NCI-H2029 treated with DMSO at 0.1 percent for 48 hours (cell line): ENCODE results near the gene UFSP2.
A peak's percentile ranks its signal among the peaks of the same experiment; 100 is the strongest.

Source experiments
- DNase-seq: peaks from one replicate; lab custom pipeline; 2025; lab: John Stamatoyannopoulos, UW

UFSP2 gene

GRCh38 chr4:185425647-185426352, at the start of gene UFSP2:
Gene UFSP2 (minus strand): TSS chr4:185425964. CDS start chr4:185425868, 96 bp downstream.
- peak; percentile 46 for DNase-seq

- no peak for DNase-seq
Measured at GRCh38 chr4:185473247-185473646, 47.5 kb upstream of the UFSP2 start.

GRCh38 chr4:185472103-185472542, 46.4 kb upstream of the UFSP2 start:
- DNase-seq = no peak

GRCh38 chr4:185471235-185472102, 45.7 kb upstream of the UFSP2 start, which contains the start of gene CCDC110:
Gene CCDC110 (minus strand): TSS chr4:185471733. CDS start chr4:185471683, 50 bp downstream.
- DNase-seq = peak; percentile 32

GRCh38 chr4:185470501-185471195, 44.9 kb upstream of the UFSP2 start:
- peak; percentile 69 for DNase-seq

GRCh38 chr4:185469580-185470154, 43.9 kb upstream of the UFSP2 start:
- no peak for DNase-seq

GRCh38 chr4:185468999-185469398, 43.2 kb upstream of the UFSP2 start:
- DNase-seq = no peak

- no peak for DNase-seq
Measured at GRCh38 chr4:185467991-185468390, 42.2 kb upstream of the UFSP2 start.

GRCh38 chr4:185467101-185467500, 41.3 kb upstream of the UFSP2 start:
- no peak for DNase-seq

- DNase-seq = no peak
Measured at GRCh38 chr4:185465707-185466106, 39.9 kb upstream of the UFSP2 start.

GRCh38 chr4:185464887-185465286, 39.1 kb upstream of the UFSP2 start:
- peak; percentile 31 for DNase-seq

- no peak for DNase-seq
Measured at GRCh38 chr4:185464183-185464582, 38.4 kb upstream of the UFSP2 start.

- DNase-seq = peak; percentile 33
Measured at GRCh38 chr4:185463541-185463940, 37.8 kb upstream of the UFSP2 start.

GRCh38 chr4:185461565-185461964, 35.8 kb upstream of the UFSP2 start:
- no peak for DNase-seq

- peak; percentile 40 for DNase-seq
Measured at GRCh38 chr4:185457136-185457535, 31.4 kb upstream of the UFSP2 start.

GRCh38 chr4:185456131-185456530, 30.4 kb upstream of the UFSP2 start:
- DNase-seq = no peak

GRCh38 chr4:185445209-185445608, 19.4 kb upstream of the UFSP2 start:
- no peak for DNase-seq

- DNase-seq = no peak
Measured at GRCh38 chr4:185441479-185441878, 15.7 kb upstream of the UFSP2 start.

GRCh38 chr4:185437809-185438208, 12.0 kb upstream of the UFSP2 start:
- no peak for DNase-seq

- DNase-seq = no peak
Measured at GRCh38 chr4:185435466-185435865, 9.7 kb upstream of the UFSP2 start.

GRCh38 chr4:185429660-185430059, 3.9 kb upstream of the UFSP2 start:
- DNase-seq = no peak
